Skin of body (tissue), 2 donors: Measurements from ENCODE around the gene ZNF850. TPM values are rescaled to one million over a fixed set of nuclear protein-coding genes. Genes with fewer than 3 reads are reported as not detected.

Experiments
- DNase-seq: peaks from one replicate; lab custom pipeline; 2025; lab: John Stamatoyannopoulos, UW
- total RNA-seq: library from RNA; depleted of rRNA; stranded (reverse); fragments of >200 nt; gene quantifications from one replicate; pipeline ENCODE4 v1.2.3, GENCODE V29; 2014

ZNF850 gene
- total RNA-seq, 1 donor from 2014 or later, result 4.5 TPM

- DNase-seq, result no peak
Measured at GRCh38 chr19:36707134-36707533, 65.5 kb downstream of the ZNF850 start.

- DNase-seq, result no peak
Measured at GRCh38 chr19:36688058-36688457, 84.5 kb downstream of the ZNF850 start.

- peak; percentile 90 for DNase-seq
Measured at GRCh38 chr19:36687214-36688056, 85.2 kb downstream of the ZNF850 start, which contains the start of gene ZNF567. TSS of gene ZNF567 (plus strand) at chr19:36687612. CDS start at chr19:36694868, 7,256 bp downstream.

- no peak for DNase-seq
Measured at GRCh38 chr19:36686365-36687213, 86.0 kb downstream of the ZNF850 start.

- DNase-seq, result no peak
Measured at GRCh38 chr19:36685835-36686234, 86.8 kb downstream of the ZNF850 start.

- DNase-seq, result no peak
Measured at GRCh38 chr19:36679455-36679854, 93.2 kb downstream of the ZNF850 start.

- DNase-seq, result no peak
Measured at GRCh38 chr19:36674201-36674600, 98.4 kb downstream of the ZNF850 start.

GRCh38 chr19:36672368-36672767 is 100.2 kb downstream of the ZNF850 start:
- no peak for DNase-seq

GRCh38 chr19:36668646-36669045 is 104.0 kb downstream of the ZNF850 start:
- no peak for DNase-seq

GRCh38 chr19:36665832-36666231 is 106.8 kb downstream of the ZNF850 start:
- DNase-seq, result no peak

Other genes starting within 250 kb of the ZNF850 start
- 32.6 TPM for gene ZNF260, start 244.5 kb downstream of the ZNF850 start, total RNA-seq
- gene ZNF529, start 199.5 kb downstream of the ZNF850 start, total RNA-seq, result 18.3 TPM
- gene ZNF382, start 167.5 kb downstream of the ZNF850 start, total RNA-seq, result 9.3 TPM
- 13.1 TPM for gene ZNF461, start 106.0 kb downstream of the ZNF850 start, total RNA-seq
- 11.1 TPM for gene ZNF567, start 85.2 kb downstream of the ZNF850 start, total RNA-seq
- 7.0 TPM for gene ZNF790, start 65.6 kb upstream of the ZNF850 start, total RNA-seq
- gene ZNF345, start 78.1 kb upstream of the ZNF850 start, total RNA-seq, result 9.6 TPM
- gene ZNF829, start 143.5 kb upstream of the ZNF850 start, total RNA-seq, result 3.8 TPM
- 18.9 TPM for gene ZNF568, start 143.5 kb upstream of the ZNF850 start, total RNA-seq